Transverse colon (tissue), 3 donors: ENCODE measurements around the gene ENG.

Source experiments
- POLR2A ChIP-seq: fragments of 450-650 bp; IDR thresholded peaks from one replicate; pipeline ENCODE4 v1.6.1; 2016; ENCODE audit warnings: antibody characterized with exemption, mild to moderate bottlenecking, moderate library complexity
- TF ChIP-seq, protein P1 (sequence below), 5 experiments: fragments of 200-600 bp in 3 of 5; fragments of 450-650 bp in 2 of 5; sonication (generic) in 3 of 5; IDR thresholded peaks; 1 replicate in 2 of 5; 2 replicates in 3 of 5; pipeline ENCODE4 v1.5.1; 2016 to 2017; ENCODE audit warnings: antibody characterized with exemption in 5 of 5, inconsistent platforms in 3 of 5, mild to moderate bottlenecking in 2 of 5, moderate library complexity in 1 of 5

DNA sequence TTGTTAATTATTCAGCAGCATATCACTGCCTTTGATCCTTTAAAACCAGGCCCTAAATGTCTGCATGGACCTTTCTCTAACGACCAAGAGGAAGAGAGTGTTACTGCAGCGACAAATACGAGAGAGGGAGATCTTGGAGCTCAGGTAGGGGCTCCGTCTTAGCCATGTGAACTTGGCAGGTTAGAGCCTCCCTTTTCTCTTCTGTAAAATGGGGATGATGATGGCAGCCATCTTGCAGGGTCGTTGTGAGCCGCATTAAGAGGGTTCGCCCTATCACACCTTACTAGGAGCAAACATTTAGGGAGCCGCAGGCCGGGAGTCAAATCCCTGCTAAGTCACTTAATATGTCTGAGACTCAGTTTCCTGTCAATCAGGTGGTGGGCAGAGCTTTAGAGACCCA lies 1.6 kb downstream of the ENG start:
- TF ChIP-seq, protein P1, sequence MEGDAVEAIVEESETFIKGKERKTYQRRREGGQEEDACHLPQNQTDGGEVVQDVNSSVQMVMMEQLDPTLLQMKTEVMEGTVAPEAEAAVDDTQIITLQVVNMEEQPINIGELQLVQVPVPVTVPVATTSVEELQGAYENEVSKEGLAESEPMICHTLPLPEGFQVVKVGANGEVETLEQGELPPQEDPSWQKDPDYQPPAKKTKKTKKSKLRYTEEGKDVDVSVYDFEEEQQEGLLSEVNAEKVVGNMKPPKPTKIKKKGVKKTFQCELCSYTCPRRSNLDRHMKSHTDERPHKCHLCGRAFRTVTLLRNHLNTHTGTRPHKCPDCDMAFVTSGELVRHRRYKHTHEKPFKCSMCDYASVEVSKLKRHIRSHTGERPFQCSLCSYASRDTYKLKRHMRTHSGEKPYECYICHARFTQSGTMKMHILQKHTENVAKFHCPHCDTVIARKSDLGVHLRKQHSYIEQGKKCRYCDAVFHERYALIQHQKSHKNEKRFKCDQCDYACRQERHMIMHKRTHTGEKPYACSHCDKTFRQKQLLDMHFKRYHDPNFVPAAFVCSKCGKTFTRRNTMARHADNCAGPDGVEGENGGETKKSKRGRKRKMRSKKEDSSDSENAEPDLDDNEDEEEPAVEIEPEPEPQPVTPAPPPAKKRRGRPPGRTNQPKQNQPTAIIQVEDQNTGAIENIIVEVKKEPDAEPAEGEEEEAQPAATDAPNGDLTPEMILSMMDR (IDR thresholded peaks at IDR 0.05), result no peak
- no peak for TF ChIP-seq POLR2A
